Adipose tissue (tissue), 3 donors: ENCODE data around the gene FLYWCH1. TPM values are rescaled to one million over a fixed set of nuclear protein-coding genes. Genes with fewer than 3 reads are reported as not detected.
A peak's percentile ranks its signal among the peaks of the same experiment; 100 is the strongest.

ENCODE experiments used
- H3K27ac ChIP-seq: one replicate; pipeline ENCODE4 v1.5.1; 2013; ENCODE audit warnings: low read depth, low read length
- WGBS, 3 donors: extraction: QIAGEN DNeasy Blood & Tissue Kit; methylation state at CpG; one replicate each; pipeline ENCODE4 v1.1.7; 2013; 5-methylcytosine and 5-hydroxymethylcytosine counted together
- polyA plus RNA-seq, 3 donors: library from polyadenylated mRNA; stranded (reverse); fragments of 200-250 nt; gene quantifications; one replicate each; pipeline ENCODE4 v1.2.3, GENCODE V29; 2013
- donor health status: healthy with polysubstance abuse.
- donor health status: Bipolar disorder and iron deficiency.
- donor health status: healthy.

FLYWCH1 gene, protein sequence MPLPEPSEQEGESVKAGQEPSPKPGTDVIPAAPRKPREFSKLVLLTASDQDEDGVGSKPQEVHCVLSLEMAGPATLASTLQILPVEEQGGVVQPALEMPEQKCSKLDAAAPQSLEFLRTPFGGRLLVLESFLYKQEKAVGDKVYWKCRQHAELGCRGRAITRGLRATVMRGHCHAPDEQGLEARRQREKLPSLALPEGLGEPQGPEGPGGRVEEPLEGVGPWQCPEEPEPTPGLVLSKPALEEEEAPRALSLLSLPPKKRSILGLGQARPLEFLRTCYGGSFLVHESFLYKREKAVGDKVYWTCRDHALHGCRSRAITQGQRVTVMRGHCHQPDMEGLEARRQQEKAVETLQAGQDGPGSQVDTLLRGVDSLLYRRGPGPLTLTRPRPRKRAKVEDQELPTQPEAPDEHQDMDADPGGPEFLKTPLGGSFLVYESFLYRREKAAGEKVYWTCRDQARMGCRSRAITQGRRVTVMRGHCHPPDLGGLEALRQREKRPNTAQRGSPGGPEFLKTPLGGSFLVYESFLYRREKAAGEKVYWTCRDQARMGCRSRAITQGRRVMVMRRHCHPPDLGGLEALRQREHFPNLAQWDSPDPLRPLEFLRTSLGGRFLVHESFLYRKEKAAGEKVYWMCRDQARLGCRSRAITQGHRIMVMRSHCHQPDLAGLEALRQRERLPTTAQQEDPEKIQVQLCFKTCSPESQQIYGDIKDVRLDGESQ
- 10 to 100 TPM in 2 of 3 donors, 1 to 10 TPM in 1; 8.8 to 23.7 (median 20.9) TPM for polyA plus RNA-seq

DNA sequence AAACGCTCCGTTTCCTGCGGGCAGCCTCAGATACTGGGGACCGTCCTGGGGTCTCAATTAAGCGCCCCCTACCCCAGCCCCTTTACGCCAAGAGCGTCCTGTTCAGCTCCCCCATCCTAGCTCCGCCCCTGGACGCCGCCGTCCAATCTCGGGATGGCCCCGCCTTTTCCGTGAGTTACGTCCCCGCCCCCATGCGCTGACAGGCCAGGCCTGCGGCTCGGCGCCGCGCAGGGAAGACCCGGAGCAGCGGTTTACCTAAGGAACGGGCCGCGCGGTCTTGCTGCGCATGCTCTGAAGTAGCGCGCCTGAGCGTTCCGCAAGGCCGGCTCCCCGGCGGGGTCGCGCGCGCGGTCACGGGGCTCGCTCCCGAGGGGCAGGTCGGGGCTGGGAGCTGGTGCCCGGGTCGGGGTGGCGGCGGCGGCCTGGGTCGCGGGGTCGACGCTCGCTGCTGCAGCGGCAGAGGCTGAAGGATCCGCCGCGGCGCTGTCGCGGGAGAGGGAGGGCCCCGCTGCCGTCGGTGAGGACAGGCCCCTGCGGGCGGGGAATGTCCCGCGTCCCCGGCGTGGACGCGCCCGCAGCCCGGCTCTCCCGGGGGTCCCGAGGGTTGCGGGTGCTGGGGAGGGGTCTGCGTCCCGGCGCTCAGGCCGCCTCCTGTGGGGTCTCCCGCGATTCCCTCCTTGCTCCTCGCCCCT, at the start of gene FLYWCH1:
FLYWCH1 (plus strand) TSS at position 294 of the 692 bp plus-strand sequence. CDS start 17,755 bp downstream, outside the sequence.
- WGBS, 3 donors: 0 to 1% (median 0%) methylated on average over 63 to 85 of the region's 85 CpGs
- no peak within 1 kb of the TSS for H3K27ac ChIP-seq

DNA sequence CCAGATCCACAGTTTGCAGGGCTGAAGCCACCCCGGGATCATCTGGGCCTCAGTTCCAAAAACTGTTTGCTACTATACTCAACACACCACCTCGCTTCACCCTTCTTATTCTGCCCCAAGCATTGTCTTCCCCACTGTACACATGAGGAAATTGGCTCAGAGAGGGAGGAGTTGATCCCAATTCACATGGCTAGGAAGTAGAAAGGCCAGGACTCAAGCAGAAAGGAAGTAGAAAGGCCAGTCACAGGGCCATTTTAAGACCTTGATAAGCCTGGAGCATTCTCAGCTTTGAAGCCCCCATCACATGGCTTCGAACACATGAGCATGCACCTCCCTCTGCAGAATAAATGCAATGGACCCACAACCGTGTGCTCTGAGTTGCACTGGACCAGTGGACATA, 46.1 kb upstream of the FLYWCH1 start:
- no peak overlapping the region for H3K27ac ChIP-seq
- 61 to 75% (median 71%) methylated on average over 4 of the region's 4 CpGs for WGBS, 3 donors

DNA sequence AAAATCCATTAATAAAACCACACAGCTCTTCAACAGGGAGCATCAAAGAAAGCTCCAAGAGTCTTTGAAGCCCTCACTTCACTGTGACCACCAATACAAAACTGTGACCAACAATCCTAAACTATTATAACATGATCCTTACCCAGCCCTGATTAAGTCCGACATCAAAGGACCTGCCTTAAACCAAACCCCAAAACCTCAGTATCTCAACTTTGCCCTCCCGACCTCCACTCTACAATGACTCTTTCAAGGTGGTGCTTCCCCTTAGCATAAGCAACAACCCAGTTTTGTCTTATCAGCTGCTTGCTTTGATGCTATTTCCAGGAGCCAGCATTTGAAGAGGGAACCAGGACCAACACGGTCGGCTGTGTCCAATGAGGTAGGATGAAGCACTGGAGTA, 45.3 kb upstream of the FLYWCH1 start:
- H3K27ac ChIP-seq: no peak overlapping the region
- WGBS, 3 donors: 56 to 74% (median 62%) methylated on average over 4 of the region's 4 CpGs

DNA sequence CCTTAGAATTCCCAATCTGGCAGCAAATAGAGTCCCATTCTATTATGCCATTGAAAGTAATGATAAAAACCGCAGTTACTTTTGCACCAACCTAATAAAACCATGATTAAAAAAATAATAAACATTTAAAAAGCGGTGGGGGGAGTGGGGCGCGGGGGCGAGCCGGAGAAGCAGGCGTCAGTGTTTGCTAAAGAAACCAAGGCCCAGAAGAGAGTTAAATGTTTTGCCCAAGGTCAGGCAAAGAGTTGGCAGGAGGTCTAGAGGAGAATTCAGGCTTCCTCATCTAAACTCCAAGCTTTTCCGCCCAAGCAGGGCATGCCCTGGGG, 44.1 kb upstream of the FLYWCH1 start:
- 15 to 34% (median 26%) methylated on average over 8 of the region's 8 CpGs for WGBS, 3 donors
- H3K27ac ChIP-seq: no peak overlapping the region

DNA sequence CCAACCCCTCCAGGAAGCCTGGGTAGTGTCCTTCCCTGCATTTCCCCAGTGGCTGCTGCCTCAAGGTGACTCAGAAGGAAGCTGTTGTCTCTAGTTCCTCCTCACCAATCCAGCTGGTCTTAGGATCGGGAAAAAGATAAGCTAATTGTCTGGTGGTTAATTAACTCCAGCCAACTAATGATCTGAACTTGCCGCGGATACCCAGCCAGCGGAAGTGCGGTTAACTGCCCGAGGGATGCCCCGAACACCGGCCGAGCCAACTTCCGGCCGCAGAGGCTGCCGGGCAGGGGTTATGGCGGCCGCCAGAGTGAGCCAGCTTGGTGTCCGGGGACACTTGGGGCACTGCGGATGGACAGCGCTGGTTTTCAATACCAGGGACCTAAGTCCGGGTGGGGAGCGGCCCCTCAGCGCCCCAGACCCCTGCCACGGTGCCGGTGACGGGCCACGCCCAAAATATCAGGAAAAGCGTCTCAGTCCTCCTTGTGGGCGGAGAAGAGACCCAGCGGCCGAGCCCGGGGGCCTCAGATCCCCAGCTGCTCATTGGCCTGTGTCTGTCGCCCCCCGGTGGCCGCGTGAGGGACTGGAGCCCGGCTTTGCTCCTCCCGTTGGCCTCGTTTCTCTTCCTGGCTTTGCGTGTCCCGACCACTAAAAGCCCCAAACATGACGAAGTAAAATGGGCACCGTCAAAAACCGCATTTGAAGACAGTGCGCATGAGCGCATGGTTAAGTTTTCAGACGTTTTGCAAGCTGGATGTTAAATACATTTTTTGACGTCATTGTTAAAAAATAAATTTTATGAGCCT, 43.5 kb upstream of the FLYWCH1 start:
- WGBS, 3 donors: 0 to 1% (median 0%) methylated on average over 35 to 45 of the region's 45 CpGs
- peak overlapping the region; percentile 51 for H3K27ac ChIP-seq

DNA sequence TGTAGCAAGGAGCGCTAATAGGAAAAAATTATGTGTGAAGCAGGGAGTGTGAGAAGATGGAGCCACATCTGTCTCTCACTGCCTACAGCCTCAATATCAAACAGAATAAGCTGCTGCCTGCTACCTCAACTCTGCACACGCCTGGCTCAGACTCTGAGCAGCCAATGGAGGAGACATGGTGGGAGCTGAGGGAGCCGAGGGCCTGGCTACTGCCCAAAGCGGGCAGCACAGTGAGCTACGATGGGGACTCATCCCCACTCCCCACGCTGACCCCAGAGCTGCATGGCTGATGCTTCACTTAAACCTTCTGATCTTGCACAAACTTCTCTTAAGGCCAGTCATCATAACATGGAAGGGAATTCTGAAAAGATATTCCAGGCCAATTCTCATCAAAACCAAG, 39.8 kb upstream of the FLYWCH1 start:
- no peak overlapping the region for H3K27ac ChIP-seq
- 68 to 83% (median 83%) methylated on average over 6 of the region's 6 CpGs for WGBS, 3 donors

DNA sequence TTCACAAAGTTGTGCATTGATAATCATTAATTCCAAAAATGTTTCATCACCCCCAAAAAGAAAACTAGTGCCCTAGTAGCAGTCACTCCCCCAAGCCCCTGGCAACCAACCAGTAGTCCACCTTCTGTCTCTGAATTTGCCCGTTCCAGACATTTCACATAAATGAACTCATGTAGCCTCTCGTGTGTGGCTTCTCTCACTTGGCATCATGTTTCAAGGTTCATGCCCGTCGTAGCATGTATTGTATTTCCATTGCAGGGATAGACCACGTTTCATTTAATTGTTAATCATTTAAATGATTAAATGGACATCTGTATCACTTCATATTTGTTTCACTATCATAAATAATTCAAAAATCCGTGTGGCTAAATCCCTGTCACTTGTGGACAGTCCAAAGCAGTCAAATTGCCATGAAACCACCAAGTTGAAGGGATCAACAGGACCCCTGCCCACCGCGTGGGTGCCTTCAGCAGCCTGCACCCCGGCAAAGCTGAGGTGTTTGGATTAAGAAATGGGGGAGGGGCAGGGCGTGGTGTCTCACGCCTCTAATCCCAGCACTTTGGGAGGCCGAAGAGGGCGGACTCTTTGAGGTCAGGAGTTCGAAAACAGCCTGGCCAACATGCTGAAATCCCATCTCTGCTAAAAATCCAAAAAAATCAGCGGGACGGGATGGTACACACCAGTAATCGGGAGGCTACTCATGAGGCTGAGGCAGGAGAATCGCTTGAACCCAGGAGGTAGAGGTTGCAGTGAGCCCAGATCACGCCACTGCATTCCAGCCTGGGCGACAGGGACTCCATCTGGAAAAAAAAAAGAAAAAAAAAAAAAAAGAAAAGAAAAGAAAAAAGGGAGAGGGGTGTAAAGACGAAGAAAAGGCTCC, 37.5 kb upstream of the FLYWCH1 start:
- 53 to 61% (median 56%) methylated on average over 19 to 21 of the region's 21 CpGs for WGBS, 3 donors
- no peak overlapping the region for H3K27ac ChIP-seq

DNA sequence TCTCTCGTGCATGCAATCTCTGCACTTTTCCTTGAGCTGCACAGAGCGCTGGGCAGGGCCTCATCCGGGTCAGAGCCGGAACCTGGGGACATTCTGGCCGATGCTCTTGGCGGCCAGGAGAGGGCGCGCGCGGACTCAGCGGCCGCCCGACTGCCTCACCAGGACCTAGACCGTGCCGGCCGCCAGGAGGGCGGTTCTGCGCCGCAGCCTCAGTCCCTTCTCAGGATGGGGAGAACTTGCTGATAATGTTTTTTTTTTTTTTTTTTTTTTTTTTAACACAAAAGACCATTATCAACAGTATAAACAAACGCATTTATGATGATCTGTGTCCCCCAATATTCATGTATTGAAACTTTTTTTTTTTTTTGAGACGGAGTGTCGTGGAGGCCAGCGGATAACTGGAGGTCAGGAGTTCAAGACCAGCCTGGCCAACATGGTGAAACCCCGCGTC, 36.8 kb upstream of the FLYWCH1 start:
- H3K27ac ChIP-seq: no peak overlapping the region

DNA sequence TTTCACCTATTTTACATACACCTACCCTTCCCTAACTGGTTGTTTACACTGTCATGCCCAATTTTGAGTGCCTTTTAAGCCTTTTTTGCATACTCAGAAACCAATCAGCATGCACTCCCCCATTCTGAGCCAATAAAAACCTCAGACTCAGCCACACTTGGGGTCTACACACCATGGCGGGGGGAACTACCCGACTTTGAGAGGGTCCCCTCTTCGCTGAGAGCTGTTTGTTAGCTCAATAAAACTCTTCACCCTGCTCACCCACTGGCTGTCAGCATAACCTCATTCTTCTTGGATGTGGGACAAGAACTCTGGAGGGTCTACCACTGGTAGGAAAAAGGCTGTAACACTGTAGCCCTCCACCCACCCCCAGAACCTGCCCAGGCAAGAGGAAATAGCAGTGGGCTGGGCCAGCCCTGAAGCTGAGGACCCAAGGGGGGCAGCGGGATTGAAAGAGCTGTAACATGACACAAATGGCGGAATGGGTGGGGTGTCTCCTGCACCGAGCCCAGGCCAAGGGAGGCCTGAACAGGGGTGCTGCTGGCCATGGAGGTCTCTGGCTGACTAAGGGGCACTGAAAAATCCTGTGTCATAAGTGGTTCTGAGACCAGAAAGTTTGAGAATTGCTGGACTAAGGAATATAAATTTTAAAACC, 31.8 kb upstream of the FLYWCH1 start:
- 85 to 91% (median 87%) methylated on average over 6 of the region's 6 CpGs for WGBS, 3 donors
- H3K27ac ChIP-seq: no peak overlapping the region

More for the DNA sequence above, 36.8 kb upstream of the FLYWCH1 start:
- WGBS, 3 donors: 9 to 12% (median 9%) methylated on average over 25 of the region's 25 CpGs

DNA sequence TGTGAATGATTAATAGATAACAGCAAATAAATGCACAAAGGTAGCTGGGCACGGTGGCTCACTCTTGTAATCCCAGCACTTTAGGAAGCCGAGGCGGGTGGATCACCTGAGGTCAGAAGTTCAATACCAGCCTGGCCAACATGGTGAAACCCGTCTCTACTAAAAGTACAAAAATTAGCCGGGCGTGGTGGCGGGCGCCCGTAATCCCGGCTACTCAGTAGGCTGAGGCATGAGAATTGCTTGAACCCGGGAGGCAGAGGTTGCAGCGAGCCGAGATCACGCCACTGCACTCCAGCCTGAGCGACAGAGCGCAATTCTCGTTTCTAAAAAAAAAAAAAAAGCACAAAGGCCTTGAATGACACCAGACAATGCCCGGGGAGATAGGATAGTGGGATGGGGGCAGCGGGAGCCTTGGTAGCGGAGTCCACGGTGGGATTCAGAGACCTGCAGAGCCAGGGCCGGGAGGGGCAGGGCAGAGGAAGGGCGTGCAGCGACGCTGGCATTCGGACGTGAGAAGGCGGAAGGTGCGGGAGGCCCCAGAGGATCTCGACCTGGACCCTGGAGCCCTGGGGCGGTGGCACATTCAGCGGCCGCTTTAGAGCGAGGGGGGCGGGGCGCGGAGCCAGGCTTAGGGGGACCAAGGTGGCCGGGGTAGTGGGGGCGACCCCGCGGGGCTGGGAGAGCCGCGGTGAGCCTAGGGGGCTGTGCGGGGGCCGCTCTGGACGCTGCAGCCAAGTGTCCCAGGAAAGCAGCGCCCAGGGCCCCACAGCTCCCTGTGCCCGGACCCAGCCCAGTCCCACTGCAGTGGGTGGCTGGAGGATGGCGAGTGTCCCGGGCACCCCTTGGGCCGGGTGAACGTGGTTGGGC, 29.7 kb upstream of the FLYWCH1 start:
- H3K27ac ChIP-seq: peak overlapping the region; percentile 79
- WGBS, 3 donors: 4 to 7% (median 6%) methylated on average over 41 to 52 of the region's 52 CpGs

DNA sequence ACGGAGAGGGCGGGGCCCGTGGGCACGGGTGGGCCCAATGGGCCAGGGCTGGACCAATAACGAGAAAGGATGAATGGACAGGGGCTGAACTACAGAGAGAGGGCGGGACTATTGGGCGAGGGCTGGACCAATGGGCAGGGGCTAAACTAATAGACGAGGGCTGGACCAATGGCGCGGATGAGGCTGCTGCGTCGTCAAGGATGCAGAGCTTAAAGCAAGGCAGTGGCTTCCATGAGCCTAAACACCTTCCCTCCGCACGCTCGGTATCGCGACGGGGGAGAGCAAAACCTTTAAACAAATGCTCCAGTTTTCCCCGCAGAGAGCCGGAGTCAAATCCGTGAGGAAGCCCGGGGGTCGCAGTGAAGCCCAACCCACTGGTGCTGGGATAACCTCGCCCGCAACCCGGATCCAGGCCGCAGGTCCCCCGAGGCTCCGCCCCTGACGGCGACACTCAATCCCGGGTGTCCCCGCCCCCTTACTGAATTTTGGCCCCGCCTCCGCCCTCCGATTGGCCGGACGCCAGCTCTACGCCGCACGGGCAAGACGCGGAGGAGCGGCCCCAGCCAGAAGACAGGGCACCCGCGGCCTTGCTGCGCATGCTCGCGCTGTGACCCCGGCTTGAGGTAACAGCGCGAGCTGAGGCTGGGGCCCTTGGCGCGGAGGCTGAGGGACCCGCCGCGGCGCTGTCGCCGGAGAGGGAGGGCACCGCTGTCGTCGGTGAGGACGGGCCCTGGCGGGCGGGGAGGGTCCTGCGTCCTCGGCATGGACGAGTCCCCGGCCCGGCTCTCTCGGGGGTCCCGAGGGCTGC, 28.9 kb upstream of the FLYWCH1 start, which contains the start of gene FLYWCH2:
FLYWCH2 (plus strand) TSS at position 566 of the 808 bp plus-strand sequence. CDS start 13,235 bp downstream, outside the sequence.
- H3K27ac ChIP-seq: peak within 1 kb of the TSS; percentile 79
- WGBS, 3 donors: 0 to 1% (median 0%) methylated on average over 71 to 73 of the region's 73 CpGs

DNA sequence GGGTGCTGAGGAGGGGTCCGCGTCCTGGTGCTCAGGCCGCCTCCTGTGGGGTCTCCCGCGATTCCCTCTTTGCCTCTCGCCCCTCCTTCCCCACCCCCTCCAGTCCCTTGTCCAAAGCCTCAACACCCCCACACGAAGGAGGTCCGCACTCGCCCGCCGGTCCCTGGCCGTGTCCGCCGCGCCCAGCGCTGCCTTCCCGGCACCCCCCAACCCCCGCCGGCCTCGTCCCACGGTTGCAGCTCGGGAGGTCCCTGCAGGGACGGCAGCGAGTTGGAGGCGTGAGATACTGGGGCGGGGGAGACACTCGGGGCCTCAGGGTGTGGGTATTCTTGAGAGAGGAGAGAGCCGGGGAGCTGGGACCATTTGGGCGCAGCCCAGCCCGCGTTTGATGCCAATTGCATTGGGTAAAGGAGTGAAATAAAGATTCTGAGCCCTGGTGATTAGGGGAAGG, 28.2 kb upstream of the FLYWCH1 start:
- H3K27ac ChIP-seq: peak overlapping the region; percentile 79

DNA sequence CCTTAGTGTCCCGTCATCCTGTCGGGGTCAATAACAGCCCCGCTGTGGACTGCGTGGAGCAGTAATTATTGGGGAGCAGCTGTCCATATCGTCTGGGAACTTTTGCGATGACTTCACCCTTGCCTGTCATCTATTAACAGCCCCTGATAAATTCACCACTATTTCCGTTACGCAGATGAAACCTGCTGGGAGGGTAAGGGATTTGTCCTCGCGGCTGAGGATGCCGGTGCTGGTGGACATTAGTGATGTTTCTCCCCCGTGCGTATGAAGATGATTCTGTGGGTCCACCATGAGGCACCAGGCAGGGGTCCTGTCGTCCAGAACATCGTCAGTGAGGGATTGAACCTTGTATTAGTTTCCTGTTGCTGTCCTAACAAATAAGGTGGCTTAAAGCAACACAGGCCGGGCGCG, 27.7 kb upstream of the FLYWCH1 start:
- WGBS, 3 donors: 54 to 63% (median 59%) methylated on average over 18 of the region's 18 CpGs
- H3K27ac ChIP-seq: no peak overlapping the region

More for the DNA sequence above, 28.2 kb upstream of the FLYWCH1 start:
- 1% methylated on average over 27 to 31 of the region's 31 CpGs for WGBS, 3 donors

DNA sequence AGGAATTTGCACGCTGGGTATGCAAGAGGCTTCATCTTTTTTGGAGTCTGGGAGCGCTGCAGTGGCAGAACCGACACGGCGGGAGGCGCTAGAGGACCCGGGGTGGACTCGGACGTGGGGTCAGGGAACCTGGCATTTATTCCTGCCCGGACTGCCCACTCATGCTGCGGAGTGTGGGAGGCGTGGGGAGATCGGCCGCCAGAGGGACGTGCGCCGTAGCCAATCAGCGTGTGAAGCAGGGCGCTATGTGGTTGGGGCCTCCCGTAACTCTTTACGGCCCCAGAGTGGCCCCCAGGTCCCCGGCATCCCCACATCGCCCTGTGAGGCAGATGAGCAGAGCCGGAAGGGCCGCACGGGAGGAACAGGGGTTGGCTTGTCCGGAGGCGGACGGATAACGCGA, 17.5 kb upstream of the FLYWCH1 start:
- 87 to 90% (median 90%) methylated on average over 28 to 31 of the region's 31 CpGs for WGBS, 3 donors
- no peak overlapping the region for H3K27ac ChIP-seq

DNA sequence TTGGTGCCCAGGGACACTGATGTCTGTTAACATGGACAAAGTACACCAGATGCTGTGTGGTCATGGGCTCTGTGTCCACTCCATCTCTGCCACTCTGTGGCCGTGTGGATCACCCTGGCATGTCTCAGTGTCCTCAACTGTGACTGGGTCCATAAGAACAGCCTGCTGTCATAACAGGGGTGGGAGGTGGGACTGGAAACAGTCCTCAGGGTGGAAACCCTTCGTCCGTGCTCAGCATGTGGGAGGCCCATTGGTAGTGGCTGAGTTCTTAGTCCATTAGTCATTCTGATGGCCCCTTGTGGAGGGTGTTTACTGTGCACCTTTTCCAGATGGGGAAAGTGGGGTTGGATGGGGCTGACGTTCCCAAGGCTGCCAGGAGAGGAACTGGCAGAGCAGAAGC, 15.9 kb upstream of the FLYWCH1 start:
- 60 to 77% (median 64%) methylated on average over 4 of the region's 4 CpGs for WGBS, 3 donors
- H3K27ac ChIP-seq: no peak overlapping the region
